GM11168 (cell line): ENCODE results near the gene CCDC30.
"Not testable (repeated sequence)": the region's sequence is repeated elsewhere in the genome, so short reads cannot be mapped to it uniquely, and the experiment has no call there.

ENCODE experiments used
- in situ Hi-C: fragments of 300-500 bp; cut with MboI; formaldehyde crosslinking; loops from one replicate; pipeline ENCODE4 v1.12.0; 2022; ENCODE audit warnings: low sequenced_read_pairs; ENCODE audit not compliant: unreplicated experiment

Gene CCDC30

DNA sequence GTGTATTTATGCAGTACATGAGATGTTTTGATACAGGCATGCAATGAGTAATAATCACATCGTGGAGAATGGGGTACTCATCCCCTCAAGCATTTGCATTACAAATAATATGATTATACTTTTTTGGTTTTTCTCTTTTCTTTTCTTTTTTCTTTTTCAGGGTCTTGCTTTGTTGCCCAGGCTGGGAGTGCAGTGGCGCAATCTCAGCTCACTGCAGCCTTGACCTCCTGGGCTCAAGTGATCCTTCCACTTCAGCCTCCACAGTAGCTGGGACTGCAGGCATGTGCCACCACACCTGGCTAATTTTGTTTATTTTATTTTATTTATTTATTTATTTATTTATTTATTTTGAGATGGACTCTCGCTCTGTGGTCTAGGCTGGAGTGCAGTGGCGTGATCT lies 158.1 kb downstream of the CCDC30 start:
- in situ Hi-C loops, result not testable (repeated sequence)

- in situ Hi-C loops, result not testable (repeated sequence)
Observed at GRCh38 chr1:42627205-42627604, 164.1 kb downstream of the CCDC30 start.

DNA sequence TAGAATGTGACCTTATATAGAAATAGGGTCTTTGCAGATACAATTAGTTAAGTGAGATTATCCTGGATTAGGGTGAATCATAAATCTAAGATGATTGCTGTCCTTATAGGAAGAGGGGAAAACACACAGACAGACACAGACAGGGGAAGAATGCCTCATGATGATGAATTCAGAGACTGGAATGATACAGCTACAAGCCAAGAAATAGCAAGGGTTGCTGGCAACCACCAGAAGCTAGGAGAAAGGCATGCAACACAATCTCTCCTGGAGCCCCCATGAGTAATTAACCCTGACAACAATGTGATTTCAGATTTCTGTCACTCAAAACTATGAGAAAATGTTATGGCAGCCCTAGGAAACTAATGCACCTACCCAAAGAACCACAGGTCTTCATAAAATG lies 176.0 kb downstream of the CCDC30 start:
- in situ Hi-C loops, result no loop called here

DNA sequence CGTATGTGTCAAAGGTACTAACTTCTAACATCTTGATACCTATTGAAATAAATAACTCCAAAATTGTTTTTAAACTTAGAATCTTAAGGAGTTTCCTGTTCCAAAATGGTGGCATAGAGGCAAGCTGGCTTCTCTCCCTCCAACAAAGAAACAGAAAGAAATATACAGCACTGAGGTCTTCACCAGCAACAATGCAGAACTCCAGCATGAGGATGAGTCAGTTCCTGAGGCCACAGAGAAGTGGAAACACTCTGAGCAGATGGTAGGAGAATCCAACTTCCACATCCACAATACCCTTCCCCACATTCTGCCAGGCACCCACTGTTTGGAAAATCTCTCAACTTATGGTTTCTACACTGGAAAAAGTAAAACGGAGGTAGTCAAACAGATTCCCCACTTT lies 183.0 kb downstream of the CCDC30 start:
- in situ Hi-C loops, result no loop called here

DNA sequence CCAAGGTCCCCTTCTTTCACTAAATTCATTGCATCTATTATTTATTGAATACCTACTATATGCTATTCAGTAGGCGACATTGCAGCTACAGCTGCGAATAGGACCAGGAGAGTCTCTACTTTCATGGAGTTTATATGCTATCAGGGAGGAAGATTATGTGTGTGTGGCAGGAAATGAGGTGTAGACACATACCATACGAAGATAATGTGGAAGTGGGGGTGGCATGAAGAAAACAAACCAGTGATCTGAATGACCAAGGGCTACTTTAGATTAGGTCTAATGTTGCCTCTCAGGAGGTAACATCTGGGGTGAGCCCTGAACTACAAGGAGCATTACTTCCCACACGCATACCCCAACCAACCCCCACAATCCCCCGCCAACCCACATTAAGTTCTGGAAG lies 194.1 kb downstream of the CCDC30 start:
- in situ Hi-C loops, result no loop called here

GRCh38 chr1:42657981-42658876 lies 195.1 kb downstream of the CCDC30 start, which contains the start of gene PPIH:
Gene PPIH (plus strand): TSS chr1:42658423. CDS start chr1:42658447, 24 bp downstream.
- in situ Hi-C loops, result no loop called here

DNA sequence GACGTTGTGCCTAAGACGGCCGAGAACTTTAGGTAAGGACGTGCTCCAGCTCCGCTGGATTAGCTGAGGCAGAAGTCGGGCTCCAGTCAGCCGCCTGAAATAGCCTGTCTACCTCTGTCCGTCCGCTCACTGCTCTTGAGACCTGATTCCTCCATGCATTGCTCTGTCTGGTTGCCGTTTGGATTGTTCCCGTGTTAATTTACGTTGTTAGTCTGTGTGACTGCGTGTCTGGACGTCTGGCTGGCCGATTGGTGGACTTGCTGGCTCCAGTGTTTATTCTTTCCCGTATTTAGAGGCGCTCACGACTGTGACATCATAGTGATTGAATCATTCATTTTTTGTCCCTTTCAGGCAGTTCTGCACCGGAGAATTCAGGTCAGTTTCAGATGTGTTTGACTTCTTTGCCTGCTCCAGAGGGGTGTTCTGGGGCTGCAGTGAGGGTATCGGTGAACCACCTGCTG lies 195.8 kb downstream of the CCDC30 start:
- in situ Hi-C loops, result no loop called here

- in situ Hi-C loops, result no loop called here
Observed at GRCh38 chr1:42660907-42661500, 197.9 kb downstream of the CCDC30 start.

DNA sequence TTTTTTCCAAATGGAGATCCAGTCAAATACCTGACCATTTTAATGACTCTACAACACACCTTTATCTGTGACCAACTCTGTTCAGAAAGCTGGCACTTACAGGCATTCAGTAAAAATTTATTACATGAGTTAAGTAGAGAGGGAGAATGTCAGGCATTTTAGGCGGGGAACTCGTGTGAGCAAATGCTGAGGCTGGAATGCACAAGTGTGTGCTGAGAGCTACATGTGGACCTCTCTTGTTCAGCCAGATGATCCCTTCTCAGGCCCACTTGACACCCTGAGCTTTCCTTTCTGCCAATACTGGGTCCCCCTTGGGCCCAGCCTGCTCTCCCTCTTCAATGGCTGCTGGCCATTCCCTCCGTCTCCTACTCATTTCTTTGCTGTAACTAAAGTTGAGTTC lies 206.8 kb downstream of the CCDC30 start:
- in situ Hi-C loops, result no loop called here

GRCh38 chr1:42670425-42670824 lies 207.3 kb downstream of the CCDC30 start:
- in situ Hi-C loops, result no loop called here

GRCh38 chr1:42674214-42674613 lies 211.1 kb downstream of the CCDC30 start:
- in situ Hi-C loops, result no loop called here

DNA sequence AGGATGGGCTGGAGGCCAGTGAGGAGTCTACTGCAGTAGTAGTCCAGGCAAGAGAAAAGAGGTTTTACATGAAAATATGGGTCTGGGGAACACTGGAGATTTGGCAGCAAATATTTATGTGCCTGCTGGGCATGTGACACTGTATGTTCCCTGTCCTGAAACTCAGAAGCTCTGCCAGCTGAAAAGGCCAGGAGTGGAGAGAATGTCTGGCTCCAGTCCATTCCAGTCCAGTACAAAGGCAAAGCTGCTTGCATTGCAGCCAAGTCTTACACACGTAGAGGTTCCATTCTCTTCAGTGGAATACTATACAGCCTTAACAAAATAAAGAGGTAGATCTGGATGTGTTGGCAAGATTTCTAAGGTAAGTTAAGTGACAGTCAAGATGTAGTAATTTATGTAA lies 211.6 kb downstream of the CCDC30 start:
- in situ Hi-C loops, result no loop called here

DNA sequence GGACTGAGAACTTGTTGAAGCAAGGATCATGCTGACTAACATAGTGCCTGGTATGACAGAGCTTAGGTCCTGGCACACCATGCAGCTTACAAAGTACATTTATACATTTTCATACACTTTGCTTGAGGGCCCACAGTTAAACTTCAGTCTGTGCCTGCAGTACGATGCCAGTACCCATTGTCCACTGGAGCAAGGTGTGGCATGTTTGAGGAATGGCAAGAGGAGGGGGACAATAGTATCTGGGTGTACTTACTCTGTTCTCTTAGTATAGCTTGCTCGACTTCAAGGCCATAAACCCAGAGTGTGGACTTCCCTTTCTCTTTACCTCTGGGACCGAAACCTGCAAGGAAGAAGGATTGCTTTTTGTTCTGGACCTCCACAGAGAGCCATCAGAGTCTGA lies 212.4 kb downstream of the CCDC30 start:
- in situ Hi-C loops, result no loop called here

- in situ Hi-C loops, result no loop called here
Observed at GRCh38 chr1:42676534-42677087, 213.5 kb downstream of the CCDC30 start.

DNA sequence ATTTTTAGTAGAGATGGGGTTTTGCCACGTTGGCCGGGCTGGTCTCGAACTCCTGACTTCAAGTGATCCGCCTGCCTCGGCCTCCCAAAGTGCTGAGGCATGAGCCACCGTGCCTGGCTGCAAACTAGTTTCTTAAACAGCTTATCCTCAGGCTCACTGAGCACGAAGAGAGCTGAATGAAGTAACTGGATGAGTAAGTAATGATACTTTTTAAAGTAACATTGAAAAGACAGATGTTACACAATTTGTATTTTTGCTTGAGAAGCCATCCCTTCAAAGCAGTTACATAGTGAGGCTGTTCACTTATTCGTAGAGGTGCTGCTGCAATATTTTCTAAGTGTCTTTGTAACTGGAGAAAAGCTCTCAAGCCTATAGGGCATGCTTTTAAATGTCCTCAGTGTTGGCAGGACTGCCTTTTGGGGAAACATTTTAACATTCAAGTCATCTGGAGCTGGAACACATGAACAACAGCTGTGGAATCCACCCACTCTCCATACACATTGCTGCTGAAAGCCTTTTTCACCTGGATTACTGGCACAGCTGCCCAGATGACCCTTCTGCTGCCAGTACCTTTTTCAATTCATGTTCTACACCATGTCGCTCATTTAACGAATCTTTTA lies 216.4 kb downstream of the CCDC30 start:
- in situ Hi-C loops, result no loop called here

- in situ Hi-C loops, result no loop called here
Observed at GRCh38 chr1:42680055-42680454, 217.0 kb downstream of the CCDC30 start.

DNA sequence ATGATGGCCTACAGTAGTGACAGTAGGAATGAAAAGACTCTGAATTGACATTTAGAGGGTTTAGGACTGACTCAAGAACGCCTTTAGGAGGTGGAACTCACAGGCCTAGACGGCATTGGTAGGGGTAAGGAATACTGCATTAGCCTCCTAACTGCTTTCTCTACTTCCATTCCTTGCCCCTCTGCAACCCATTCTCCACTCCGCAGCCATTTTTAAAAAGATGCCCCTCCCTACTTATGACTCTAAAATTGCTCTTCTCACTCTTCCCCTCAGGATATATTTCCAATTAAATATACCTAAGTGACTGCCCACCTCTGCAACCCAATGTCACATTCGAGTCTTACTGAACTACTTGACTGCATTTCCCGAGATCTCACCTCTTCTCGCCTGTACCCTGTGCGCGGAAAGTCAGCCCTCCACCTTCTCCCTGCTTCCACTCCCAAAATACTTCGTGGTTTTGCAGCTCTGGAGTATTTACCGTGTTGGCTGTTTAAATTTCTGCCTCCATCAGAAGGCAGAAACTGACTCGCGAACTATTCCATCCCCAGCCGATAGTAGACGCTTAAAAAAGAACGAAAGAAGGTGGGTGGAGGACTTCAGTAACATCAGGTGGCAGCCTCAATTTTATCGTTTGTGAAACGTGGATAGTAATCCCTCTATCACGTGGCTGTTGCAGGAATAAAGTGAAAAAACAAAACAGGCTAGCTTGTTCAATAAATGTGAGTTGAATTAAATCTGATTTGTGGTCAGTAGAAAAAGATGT lies 218.0 kb downstream of the CCDC30 start:
- in situ Hi-C loops, result no loop called here

- in situ Hi-C loops, result no loop called here
Observed at GRCh38 chr1:42681741-42682483, 218.8 kb downstream of the CCDC30 start, which contains the start of gene YBX1. Gene YBX1 (plus strand): TSS chr1:42682418. CDS start chr1:42682566, 148 bp downstream.

DNA sequence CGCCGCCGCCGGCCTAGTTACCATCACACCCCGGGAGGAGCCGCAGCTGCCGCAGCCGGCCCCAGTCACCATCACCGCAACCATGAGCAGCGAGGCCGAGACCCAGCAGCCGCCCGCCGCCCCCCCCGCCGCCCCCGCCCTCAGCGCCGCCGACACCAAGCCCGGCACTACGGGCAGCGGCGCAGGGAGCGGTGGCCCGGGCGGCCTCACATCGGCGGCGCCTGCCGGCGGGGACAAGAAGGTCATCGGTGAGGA lies 219.3 kb downstream of the CCDC30 start:
- in situ Hi-C loops, result not testable (repeated sequence)
